Stimulated activated CD8-positive, alpha-beta memory T cell treated with anti-CD3 and anti-CD28 coated beads, Interleukin-4, amount 100 ng/mL, for 1 hour (primary cell): ENCODE measurements around the gene VWA8.
"Not testable (repeated sequence)": the region's sequence is repeated elsewhere in the genome, so short reads cannot be mapped to it uniquely, and the experiment has no call there.

ENCODE experiments used
- DNase-seq, 2 donors: peaks; one replicate each; pipeline ENCODE4 v3.0.0-alpha.2; 2020; ENCODE audit warnings: low read depth in 2 of 2, low spot score in 1 of 2

VWA8 gene

DNA sequence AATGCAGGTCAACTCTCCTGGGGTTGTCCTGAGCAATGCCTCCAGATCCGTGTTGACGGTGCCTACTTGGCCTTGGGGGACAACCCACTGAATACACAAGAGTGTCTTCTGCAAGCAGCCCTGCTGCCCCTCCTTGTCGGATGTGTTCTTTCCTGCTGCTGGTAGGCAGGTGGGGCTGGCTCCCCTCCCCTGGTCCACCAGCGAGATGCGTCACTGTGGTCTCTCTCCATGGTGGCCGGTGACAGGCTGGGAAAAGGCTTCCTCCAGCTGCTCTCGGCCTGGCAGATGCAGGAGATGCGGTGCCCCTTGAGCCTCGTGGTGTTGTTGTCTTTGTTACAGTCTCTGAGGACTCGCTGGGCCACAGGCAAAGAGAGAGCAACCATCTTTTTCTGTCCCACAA is 418.6 kb downstream of the VWA8 start:
- no peak for DNase-seq

GRCh38 chr13:41541142-41541938 is 419.6 kb downstream of the VWA8 start:
- no peak for DNase-seq

- not testable (repeated sequence) for DNase-seq
These were observed 420.7 kb downstream of the VWA8 start for GRCh38 chr13:41540240-41540639.

GRCh38 chr13:41533266-41534052 is 427.4 kb downstream of the VWA8 start:
- DNase-seq: no peak

GRCh38 chr13:41528021-41528420 is 432.9 kb downstream of the VWA8 start:
- no peak for DNase-seq

DNA sequence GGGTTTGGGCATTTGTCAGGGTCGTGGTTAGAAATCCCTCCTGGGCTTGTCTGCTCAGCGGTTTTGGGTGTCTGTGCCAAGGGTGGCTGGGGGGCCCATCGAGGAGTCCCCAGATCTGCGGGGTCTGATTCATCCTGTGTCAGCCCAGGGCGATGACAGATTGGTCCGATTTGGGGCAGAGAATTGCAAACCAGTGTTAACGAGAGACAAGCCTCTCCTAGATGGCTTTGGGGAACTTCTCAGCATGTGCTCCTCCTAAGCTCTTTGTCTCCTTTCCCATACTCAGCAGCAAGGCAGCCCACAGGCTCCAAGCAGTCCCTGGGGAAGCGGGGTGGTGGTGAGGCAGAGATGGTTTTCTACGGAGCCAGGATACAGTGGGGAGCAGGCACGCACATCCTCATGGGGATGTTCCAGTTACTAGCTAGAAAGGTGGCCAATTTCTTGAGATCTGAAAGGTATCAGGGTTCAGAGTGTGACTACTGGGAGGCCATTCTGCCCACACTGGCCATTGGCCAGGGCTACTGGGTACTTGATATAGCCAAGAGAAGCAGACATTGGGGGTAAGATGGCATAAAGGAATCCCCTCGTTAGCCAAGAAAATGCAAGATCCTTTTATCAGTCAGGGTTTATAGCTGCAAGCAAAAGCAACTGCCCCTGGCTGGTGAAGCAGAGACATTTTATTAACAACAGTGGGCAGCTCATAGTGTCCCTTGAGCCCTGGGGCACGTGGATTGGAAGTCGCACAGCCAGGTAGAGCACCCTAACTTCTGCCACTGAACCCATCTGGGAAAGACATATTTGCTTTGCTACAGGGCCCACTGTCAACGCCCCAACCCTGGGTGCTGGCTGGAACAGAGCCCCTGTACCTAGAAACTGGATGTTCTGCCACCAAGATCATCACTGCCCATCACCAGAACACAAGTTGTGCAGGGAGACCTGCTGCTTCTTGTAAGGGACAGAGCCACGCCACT is 440.0 kb downstream of the VWA8 start:
- DNase-seq: no peak

GRCh38 chr13:41520016-41520659 is 440.8 kb downstream of the VWA8 start:
- no peak for DNase-seq
